RKO (cell line): Measurements from ENCODE around the gene PRAC1.
A peak's percentile ranks its signal among the peaks of the same experiment; 100 is the strongest.

Source experiments
- DNase-seq: peaks from one replicate; pipeline ENCODE4 v3.0.0-alpha.2; 2016; ENCODE audit warnings: low spot score

The PRAC1 gene

DNA sequence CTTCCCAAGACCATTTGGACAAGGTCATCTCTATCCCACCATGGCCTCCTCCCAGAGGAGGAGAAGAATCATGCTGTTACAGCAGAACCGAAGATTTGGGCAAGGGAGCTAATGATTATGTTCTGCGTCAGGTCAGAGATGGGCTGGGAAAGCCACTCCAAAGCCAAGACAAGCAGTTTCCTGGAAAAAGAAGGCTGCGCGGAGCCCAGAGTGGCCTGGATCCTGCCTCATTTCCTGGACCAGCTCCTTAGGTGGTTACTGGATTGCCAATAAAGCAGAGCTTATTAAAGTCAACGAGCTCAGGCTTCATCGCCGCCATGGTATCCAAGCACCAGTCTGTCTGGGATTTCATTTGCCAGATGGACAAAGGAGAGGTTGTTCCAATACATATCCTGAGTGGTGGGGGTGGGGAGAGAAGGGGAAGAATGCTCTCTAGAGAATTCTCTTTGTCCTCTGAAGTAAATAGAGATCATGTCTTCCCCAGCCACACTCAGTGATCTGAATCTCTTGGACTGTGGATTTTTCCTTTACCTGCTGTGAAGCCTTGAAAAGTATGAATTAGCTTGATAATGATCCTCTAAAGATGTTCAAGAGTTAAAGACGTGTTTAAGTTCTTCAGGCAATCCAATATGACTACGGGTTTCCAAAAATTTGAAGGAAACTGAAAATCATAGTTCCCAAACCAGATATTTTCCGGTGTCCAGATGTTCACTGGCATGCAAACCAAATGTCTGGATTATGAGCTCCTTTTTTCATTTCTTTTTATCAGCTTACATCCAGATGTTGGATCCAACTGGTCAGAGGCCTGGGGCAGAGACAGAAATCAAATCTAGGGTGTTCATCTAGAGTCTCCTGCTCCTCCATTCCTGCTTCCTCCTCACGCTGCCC is 17.7 kb downstream of the PRAC1 start:
- DNase-seq: no peak

DNA sequence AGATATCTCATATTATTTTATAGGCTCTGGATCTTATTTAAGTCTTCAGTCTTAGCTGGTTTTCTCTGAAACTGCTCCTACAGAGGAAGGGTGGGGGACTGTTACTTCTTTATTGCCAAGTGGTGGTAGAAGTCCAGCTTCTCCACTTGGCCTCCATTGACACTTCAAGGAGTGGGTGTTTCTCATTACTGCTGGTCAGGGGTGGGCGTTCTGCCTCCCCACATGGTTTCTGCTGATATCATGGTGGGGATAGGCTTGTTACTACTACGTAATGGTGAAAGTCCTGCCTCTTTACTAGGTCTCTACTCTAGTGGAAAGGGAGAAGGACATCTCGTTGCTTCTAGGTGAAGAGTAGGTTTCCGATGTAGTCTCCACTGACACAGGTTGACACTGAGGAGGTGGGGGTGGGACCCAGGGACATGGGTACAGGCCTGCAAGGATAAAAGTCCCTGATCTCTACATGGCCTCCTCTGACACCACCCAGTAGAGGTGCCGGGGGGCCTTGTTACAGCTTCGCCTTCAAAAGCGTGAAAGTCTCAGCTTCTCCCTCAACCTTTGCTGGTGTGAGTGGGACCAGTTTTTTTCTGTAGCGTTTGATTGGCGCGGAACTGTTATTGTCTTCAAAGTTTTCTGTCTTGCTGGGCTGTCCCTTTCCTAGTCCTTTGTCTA is 20.3 kb downstream of the PRAC1 start:
- no peak for DNase-seq

DNA sequence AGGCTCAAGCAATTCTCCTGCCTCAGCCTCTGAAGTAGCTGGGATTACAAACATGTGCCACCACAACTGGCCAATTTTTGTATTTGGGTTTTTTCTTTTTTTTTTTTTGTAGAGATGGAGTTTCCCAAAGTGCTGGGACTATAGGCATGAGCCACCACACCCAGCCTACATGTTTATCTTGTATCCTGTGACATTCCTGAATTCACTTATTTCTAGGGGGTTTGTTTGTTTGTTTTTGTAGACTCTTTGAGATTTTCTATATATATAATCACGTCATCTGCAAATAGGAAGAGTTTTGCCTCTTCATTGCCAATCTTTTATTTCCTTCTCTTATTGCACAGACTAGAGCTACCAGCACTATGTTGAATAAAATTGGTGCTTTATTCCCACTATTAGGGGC is 29.1 kb downstream of the PRAC1 start:
- DNase-seq: no peak

DNA sequence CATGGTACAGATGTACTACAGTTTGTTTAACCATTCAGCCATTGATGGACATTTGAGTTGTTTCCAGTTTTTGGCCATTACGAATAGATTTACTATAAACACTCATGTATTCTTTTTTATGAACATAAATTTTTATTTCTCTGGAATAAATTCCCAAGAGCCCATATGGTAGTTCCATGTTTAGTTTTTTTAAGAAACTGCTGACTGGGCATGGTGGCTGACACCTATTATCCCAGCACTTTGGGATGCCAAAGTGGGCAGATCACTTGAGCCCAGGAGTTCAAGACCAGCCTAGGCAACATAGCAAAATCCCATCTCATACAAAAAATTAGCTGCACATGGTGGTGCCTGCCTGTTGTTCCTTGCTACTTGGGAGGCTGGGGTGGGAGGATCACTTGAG is 30.3 kb downstream of the PRAC1 start:
- DNase-seq: no peak

DNA sequence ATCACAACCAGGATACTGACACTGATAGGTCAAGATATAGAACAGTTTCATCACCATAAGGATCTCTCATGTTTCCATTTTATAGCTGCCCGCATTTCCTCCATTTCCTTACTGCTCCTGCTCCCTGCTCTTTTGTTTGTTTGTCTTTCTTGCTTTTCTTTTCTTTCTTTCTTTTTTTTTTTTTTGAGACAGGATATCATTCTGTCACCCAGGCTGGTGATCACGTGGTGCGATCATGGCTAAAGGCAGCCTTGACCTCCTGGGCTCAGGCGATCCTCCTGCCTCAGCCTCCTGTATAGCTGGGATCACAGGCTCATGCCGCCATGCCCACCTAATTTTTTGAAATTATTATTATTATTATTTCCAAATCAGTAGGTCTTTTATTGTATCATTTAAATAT is 31.7 kb downstream of the PRAC1 start:
- no peak for DNase-seq

DNA sequence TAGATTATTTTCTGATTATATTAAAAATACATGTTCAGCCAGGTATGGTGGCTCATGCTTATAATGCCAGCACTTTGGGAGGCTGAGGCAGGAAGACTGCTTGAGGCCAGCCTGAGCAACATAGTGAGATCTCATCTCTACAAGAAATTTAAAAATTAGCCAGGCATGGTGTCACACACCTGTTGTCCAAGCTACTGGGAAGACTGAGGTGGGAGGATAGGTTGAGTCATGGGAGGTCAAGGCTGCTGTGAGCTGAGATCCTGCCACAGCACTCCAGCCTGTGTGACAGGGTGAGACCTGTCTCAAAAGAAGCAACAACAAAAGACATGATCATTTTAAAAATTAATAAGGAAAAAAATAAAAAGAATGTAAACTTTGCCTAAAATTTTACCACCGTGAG is 40.7 kb downstream of the PRAC1 start:
- no peak for DNase-seq

DNA sequence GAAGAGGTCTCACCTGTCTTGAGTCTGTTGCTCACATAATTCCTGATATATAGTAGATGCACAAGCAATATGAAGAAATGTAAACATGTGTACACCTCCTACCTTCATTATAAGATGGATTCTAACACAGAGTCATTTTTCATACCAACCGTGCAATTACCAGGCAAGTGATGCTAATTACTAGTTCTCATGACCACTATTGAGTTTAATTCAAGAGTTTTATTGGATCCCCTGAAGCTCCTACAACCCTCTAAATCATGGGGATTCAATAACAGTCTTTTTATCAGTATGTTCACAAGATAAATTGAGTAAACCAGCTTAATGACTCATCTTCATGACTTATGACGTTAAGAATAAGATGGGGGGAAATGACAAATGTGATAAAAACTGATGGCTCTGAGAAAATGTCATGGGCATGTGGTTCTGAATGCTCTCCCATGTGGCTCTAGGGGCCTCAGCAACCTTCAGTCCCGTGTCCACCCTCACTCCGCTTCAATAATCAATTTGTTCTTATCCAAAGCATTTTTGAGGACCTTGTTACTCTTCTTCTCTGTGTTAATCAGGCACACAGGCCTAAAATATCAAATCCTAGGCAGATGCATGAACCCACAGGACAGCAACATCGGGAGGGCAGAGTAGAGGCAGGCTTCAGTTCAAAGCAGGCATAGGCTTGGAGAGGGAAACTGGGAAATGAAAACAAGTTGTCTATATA is 42.8 kb downstream of the PRAC1 start:
- no peak for DNase-seq

DNA sequence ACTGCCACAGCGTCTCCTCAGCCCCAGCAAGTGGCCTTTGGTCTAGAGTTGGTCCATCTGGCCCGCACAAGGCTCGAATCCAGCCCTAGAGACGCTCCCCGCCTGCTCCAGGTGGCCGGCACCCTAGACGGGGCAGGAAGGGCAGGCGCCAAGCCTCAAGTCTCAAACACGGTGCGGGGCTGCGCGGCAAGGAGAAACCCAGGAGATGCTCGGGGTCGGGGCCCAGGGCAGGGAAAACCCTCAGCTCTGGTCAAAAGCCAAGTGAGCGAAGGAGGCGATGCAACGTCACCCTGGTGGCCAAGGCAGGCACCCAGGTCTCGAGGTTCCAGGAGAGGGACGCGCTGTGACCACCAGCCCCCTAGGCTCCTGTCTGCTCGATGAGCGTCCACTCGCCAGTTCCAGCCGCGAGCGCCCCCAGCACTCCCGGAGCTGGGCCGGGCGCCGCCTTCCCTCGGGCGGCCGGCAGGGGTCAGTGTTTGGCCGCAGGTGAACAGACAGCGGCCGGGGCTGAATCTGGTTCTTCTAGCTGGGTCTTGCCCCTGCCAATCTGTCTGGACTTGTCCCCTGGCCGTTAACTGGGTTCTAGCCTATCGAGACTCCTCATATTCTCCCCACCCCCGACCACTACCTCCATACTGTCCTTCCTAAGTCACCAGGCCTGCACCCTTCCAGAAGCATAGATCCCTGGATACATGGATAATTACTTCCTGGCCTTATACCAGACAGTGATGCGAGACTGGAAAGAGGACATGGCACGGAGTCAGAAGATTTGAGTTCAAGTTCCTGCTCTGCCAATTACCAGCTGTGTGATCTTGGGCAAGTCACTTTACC is 44.0 kb downstream of the PRAC1 start:
- DNase-seq: peak; percentile 27

DNA sequence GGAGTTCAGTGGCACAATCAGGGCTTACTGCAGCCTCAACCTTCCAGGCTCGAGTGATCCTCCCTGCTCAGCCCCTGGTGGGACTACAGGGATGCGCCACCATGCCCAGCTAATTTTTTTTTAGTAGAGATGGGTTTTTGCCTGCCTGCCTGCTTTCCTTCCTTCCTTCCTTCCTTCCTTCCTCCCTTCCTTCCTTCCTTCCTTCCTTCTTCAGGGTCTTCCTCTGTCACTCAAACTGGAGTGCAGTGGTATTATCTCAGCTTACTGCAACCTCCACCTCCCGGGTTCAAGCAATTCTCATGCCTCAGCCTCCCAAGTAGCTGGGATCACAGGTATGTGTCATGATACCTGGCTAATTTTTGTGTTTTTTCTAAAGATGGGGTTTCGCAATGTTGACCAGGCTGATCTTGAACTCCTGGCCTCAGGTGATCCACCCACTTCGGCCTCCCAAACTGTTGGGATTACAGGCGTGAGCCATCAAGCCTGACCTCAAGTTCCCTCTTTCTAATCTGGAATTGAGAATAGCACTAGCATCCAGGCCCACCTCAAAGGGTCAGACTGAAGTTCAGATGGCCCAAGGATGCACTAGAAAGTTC is 45.3 kb downstream of the PRAC1 start:
- DNase-seq: no peak

DNA sequence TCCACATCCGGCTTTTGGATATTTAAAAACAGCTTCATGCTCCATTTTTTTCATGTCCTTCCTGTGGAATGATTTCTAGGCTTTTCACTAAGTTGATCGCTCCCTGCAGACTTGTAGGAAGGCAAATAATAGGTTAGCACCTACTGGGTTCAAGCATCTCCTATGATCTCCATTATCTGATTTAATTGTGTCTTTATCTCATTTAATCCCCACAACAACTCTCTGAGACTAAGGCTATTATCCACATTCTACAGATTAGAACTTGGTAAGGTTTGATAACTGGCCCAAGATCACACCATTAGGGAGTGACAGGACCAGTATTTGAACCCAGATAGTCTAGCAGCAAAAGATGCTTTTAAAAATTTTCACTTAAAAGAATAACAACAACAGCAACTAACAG is 50.0 kb downstream of the PRAC1 start:
- DNase-seq: no peak
